Liver (tissue), 2 donors: ENCODE results near the gene AFF4.

Source experiments
- TF ChIP-seq, protein P1 (sequence below): fragments of 150-350 bp; IDR thresholded peaks from 2 replicates; pipeline ENCODE4 v1.5.1; 2017; ENCODE audit warnings: improper control_type of control experiment, low read depth, low read length; ENCODE audit not compliant: missing input control
- TF ChIP-seq, protein P2 (sequence below): IDR thresholded peaks from 2 replicates; pipeline ENCODE4 v1.6.1; 2016; ENCODE audit warnings: antibody characterized with exemption
- donor health status: healthy.

DNA sequence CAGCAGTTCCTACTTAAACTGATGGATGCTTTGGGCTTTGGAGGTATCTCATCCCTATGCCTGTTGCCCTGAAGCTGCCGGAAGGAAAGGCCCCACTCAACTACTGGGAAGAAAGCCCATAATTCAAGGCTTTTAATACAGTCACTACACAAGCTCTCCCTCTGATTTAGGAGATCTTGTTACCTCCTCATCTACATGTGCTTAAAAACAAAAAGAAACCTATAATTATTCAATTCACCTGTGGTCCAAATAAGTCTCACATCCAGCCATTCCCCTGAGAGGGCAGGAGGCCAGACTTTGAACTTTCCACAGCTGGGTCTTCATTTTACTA, 90.7 kb downstream of the AFF4 start:
- TF ChIP-seq, protein P1, sequence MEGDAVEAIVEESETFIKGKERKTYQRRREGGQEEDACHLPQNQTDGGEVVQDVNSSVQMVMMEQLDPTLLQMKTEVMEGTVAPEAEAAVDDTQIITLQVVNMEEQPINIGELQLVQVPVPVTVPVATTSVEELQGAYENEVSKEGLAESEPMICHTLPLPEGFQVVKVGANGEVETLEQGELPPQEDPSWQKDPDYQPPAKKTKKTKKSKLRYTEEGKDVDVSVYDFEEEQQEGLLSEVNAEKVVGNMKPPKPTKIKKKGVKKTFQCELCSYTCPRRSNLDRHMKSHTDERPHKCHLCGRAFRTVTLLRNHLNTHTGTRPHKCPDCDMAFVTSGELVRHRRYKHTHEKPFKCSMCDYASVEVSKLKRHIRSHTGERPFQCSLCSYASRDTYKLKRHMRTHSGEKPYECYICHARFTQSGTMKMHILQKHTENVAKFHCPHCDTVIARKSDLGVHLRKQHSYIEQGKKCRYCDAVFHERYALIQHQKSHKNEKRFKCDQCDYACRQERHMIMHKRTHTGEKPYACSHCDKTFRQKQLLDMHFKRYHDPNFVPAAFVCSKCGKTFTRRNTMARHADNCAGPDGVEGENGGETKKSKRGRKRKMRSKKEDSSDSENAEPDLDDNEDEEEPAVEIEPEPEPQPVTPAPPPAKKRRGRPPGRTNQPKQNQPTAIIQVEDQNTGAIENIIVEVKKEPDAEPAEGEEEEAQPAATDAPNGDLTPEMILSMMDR: no peak
- TF ChIP-seq, protein P2, sequence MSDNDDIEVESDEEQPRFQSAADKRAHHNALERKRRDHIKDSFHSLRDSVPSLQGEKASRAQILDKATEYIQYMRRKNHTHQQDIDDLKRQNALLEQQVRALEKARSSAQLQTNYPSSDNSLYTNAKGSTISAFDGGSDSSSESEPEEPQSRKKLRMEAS: no peak
